ENCODE data around the gene PPIL3.
"Not testable (repeated sequence)": the region's sequence is repeated elsewhere in the genome, so short reads cannot be mapped to it uniquely, and the experiment has no call there.

The PPIL3 gene

GRCh38 chr2:200888704-200889625 lies at the start of gene PPIL3, which contains the start of gene NIF3L1:
Gene PPIL3, minus strand, starts transcription at chr2:200889077. Its CDS starts 1,462 bp downstream, at chr2:200887615.
Gene NIF3L1, plus strand, starts transcription at chr2:200889371. Its CDS starts 2,573 bp downstream, at chr2:200891944.
- no peaks in the 10 kb centered on the region for H3K9me3 Mint-ChIP-seq (ENCODE audit: low read depth)
- H3K27ac Mint-ChIP-seq, result peak within 1 kb of the TSS; percentile 98
- H3K4me3 Mint-ChIP-seq, result peak within 1 kb of the TSS; percentile 94
- peaks cover 56% of the 10 kb centered on the region for H3K4me1 Mint-ChIP-seq (ENCODE audit: low read depth)
- H3K27me3 Mint-ChIP-seq, result no peaks in the 10 kb centered on the region
- peaks cover 8% of the 10 kb centered on the region for H3K36me3 Mint-ChIP-seq

- Mint-ChIP-seq H3K27ac (peak overlapping the region; percentile 50), H3K36me3 (peaks cover 4% of the 10 kb centered on the region), H3K4me3 (no peak overlapping the region)
Measured at GRCh38 chr2:200930947-200931626, 42.2 kb upstream of the PPIL3 start.

GRCh38 chr2:200929334-200930249 lies 40.7 kb upstream of the PPIL3 start:
- H3K27me3 Mint-ChIP-seq, result no peaks in the 10 kb centered on the region
- peaks cover 4% of the 10 kb centered on the region for H3K36me3 Mint-ChIP-seq
- no peak overlapping the region for H3K4me3 Mint-ChIP-seq
- peaks cover 6% of the 10 kb centered on the region for H3K4me1 Mint-ChIP-seq (ENCODE audit: low read depth)
- H3K27ac Mint-ChIP-seq, result peak overlapping the region; percentile 25
- H3K9me3 Mint-ChIP-seq (ENCODE audit: low read depth), result no peaks in the 10 kb centered on the region

More at GRCh38 chr2:200930947-200931626, 42.2 kb upstream of the PPIL3 start:
- no peaks in the 10 kb centered on the region for H3K27me3 Mint-ChIP-seq
- H3K9me3 Mint-ChIP-seq (ENCODE audit: low read depth), result no peaks in the 10 kb centered on the region
- peaks cover 6% of the 10 kb centered on the region for H3K4me1 Mint-ChIP-seq (ENCODE audit: low read depth)

- Mint-ChIP-seq H3K4me3 (no peak overlapping the region), H3K27ac (no peak overlapping the region), H3K36me3 (peaks cover 6% of the 10 kb centered on the region)
Measured at GRCh38 chr2:200922439-200922838, 33.6 kb upstream of the PPIL3 start.

GRCh38 chr2:200913654-200914053 lies 24.8 kb upstream of the PPIL3 start:
- H3K9me3 Mint-ChIP-seq (ENCODE audit: low read depth), result no peaks in the 10 kb centered on the region
- H3K4me1 Mint-ChIP-seq (ENCODE audit: low read depth), result no peaks in the 10 kb centered on the region
- no peak overlapping the region for H3K4me3 Mint-ChIP-seq
- H3K27me3 Mint-ChIP-seq, result no peaks in the 10 kb centered on the region
- H3K36me3 Mint-ChIP-seq, result peaks cover 8% of the 10 kb centered on the region
- peak overlapping the region; percentile 54 for H3K27ac Mint-ChIP-seq

More at GRCh38 chr2:200922439-200922838, 33.6 kb upstream of the PPIL3 start:
- H3K27me3 Mint-ChIP-seq, result no peaks in the 10 kb centered on the region
- no peaks in the 10 kb centered on the region for H3K9me3 Mint-ChIP-seq (ENCODE audit: low read depth)
- H3K4me1 Mint-ChIP-seq (ENCODE audit: low read depth), result no peaks in the 10 kb centered on the region

- Mint-ChIP-seq H3K27ac (no peak overlapping the region), H3K4me1 (ENCODE audit: low read depth) (no peaks in the 10 kb centered on the region), H3K36me3 (peaks cover 5% of the 10 kb centered on the region)
Measured at GRCh38 chr2:200909958-200910357, 21.1 kb upstream of the PPIL3 start.

GRCh38 chr2:200905618-200906296 lies 16.9 kb upstream of the PPIL3 start:
- Mint-ChIP-seq H3K9me3 (ENCODE audit: low read depth) (no peaks in the 10 kb centered on the region), H3K27ac (no peak overlapping the region), H3K4me3 (no peak overlapping the region), H3K36me3 (peaks cover 5% of the 10 kb centered on the region), H3K27me3 (no peaks in the 10 kb centered on the region), H3K4me1 (ENCODE audit: low read depth) (peaks cover 8% of the 10 kb centered on the region)

More at GRCh38 chr2:200909958-200910357, 21.1 kb upstream of the PPIL3 start:
- Mint-ChIP-seq H3K27me3 (no peaks in the 10 kb centered on the region), H3K4me3 (no peak overlapping the region), H3K9me3 (ENCODE audit: low read depth) (no peaks in the 10 kb centered on the region)

GRCh38 chr2:200901459-200902072 lies 12.7 kb upstream of the PPIL3 start:
- H3K27me3 Mint-ChIP-seq, result no peaks in the 10 kb centered on the region
- H3K36me3 Mint-ChIP-seq, result peaks cover 13% of the 10 kb centered on the region
- peak overlapping the region; percentile 78 for H3K27ac Mint-ChIP-seq
- H3K4me1 Mint-ChIP-seq (ENCODE audit: low read depth), result peaks cover 10% of the 10 kb centered on the region
- H3K4me3 Mint-ChIP-seq, result no peak overlapping the region
- no peaks in the 10 kb centered on the region for H3K9me3 Mint-ChIP-seq (ENCODE audit: low read depth)

- Mint-ChIP-seq H3K4me3 (no peak overlapping the region), H3K9me3 (ENCODE audit: low read depth) (no peaks in the 10 kb centered on the region), H3K4me1 (ENCODE audit: low read depth) (peaks cover 12% of the 10 kb centered on the region), H3K36me3 (peaks cover 13% of the 10 kb centered on the region), H3K27ac (peak overlapping the region; percentile 36), H3K27me3 (no peaks in the 10 kb centered on the region)
Measured at GRCh38 chr2:200899482-200899881, 10.6 kb upstream of the PPIL3 start.

GRCh38 chr2:200881715-200882249 lies 7.1 kb downstream of the PPIL3 start:
- Mint-ChIP-seq H3K36me3 (peaks cover 14% of the 10 kb centered on the region), H3K4me1 (ENCODE audit: low read depth) (peaks cover 12% of the 10 kb centered on the region)
- H3K9me3 Mint-ChIP-seq (ENCODE audit: low read depth); H3K27ac Mint-ChIP-seq; H3K4me3 Mint-ChIP-seq; H3K27me3 Mint-ChIP-seq: not testable (repeated sequence)

GRCh38 chr2:200878289-200878880 lies 10.5 kb downstream of the PPIL3 start:
- Mint-ChIP-seq H3K27me3 (no peaks in the 10 kb centered on the region), H3K4me3 (no peak overlapping the region), H3K27ac (no peak overlapping the region), H3K9me3 (ENCODE audit: low read depth) (no peaks in the 10 kb centered on the region), H3K36me3 (peaks cover 9% of the 10 kb centered on the region), H3K4me1 (ENCODE audit: low read depth) (peaks cover 2% of the 10 kb centered on the region)

- no peaks in the 10 kb centered on the region for H3K27me3 Mint-ChIP-seq
- peaks cover 10% of the 10 kb centered on the region for H3K36me3 Mint-ChIP-seq
- H3K4me3 Mint-ChIP-seq, result no peak overlapping the region
- H3K27ac Mint-ChIP-seq, result no peak overlapping the region
- H3K9me3 Mint-ChIP-seq (ENCODE audit: low read depth), result no peaks in the 10 kb centered on the region
- peaks cover 2% of the 10 kb centered on the region for H3K4me1 Mint-ChIP-seq (ENCODE audit: low read depth)
Measured at GRCh38 chr2:200877443-200877842, 11.4 kb downstream of the PPIL3 start.

GRCh38 chr2:200873560-200873959 lies 15.3 kb downstream of the PPIL3 start:
- Mint-ChIP-seq H3K4me1 (ENCODE audit: low read depth) (peaks cover 9% of the 10 kb centered on the region), H3K27me3 (no peaks in the 10 kb centered on the region), H3K27ac (no peak overlapping the region), H3K9me3 (ENCODE audit: low read depth) (no peaks in the 10 kb centered on the region), H3K36me3 (peaks cover 7% of the 10 kb centered on the region), H3K4me3 (no peak overlapping the region)

Data from activated naive CD8-positive, alpha-beta T cell (primary cell).